Muscle of leg (tissue), 9 donors: ENCODE results near the gene SLC6A1. TPM values are rescaled to one million over a fixed set of nuclear protein-coding genes. Genes with fewer than 3 reads are reported as not detected.

ENCODE experiments used
- polyA plus RNA-seq, 8 donors: library from polyadenylated mRNA; unstranded; fragments of 120-200 nt; gene quantifications; one replicate each; pipeline versions ENCODE4 v1.2.1 to v1.2.3, GENCODE V29; 2013; ENCODE audit warnings: inconsistent platforms in 1 of 8, low replicate concordance in 1 of 8; ENCODE audit not compliant: insufficient read length in 8 of 8, insufficient read depth in 1 of 8
- total RNA-seq: library from RNA; stranded (reverse); fragments of 120-200 nt; gene quantifications from one replicate; pipeline ENCODE4 v1.2.4, GENCODE V29; 2013

The SLC6A1 gene
- total and polyA plus RNA-seq, 9 donors, result 1.2 to 3.2 (median 2.0) TPM

Other genes starting within 250 kb of the SLC6A1 start
- under 0.01 TPM for gene SLC6A11, start 176.5 kb upstream of the SLC6A1 start, total RNA-seq
- under 1 TPM in 4 of 8 donors, not detected in 4; 0.05 to 0.23 (median 0.09) TPM for gene SLC6A11, start 176.5 kb upstream of the SLC6A1 start, polyA plus RNA-seq
- gene HRH1, start 161.7 kb downstream of the SLC6A1 start, total RNA-seq, result 6.2 TPM
- 1 to 10 TPM; 1.6 to 4.4 (median 3.1) TPM for gene HRH1, start 161.7 kb downstream of the SLC6A1 start, polyA plus RNA-seq